ENCODE measurements around the gene RUFY1.

GRCh38 chr5:179603308-179603707 is 53.0 kb downstream of the RUFY1 start:
- no peak for TF ChIP-seq CTCF (IDR thresholded peaks at IDR 0.05; ENCODE audit: insufficient read depth, low read length, poor library complexity, severe bottlenecking)
- TF ChIP-seq EZH2phosphoT487 (conservative IDR thresholded peaks at IDR 0.05; ENCODE audit: low read length) = no peak
